SK-N-SH treated with all-trans-retinoic acid at 6 μM for 48 hours (cell line): ENCODE data around the gene MAPK8IP3.

ENCODE experiments used
- ATAC-seq: fragments of 200-7000 bp; cut with Tn5 transposase; 3 replicates; pipeline ENCODE4 v1.9.1; 2020; ENCODE audit warnings: mild to moderate bottlenecking, moderate library complexity
- ARNTL ChIP-seq: fragments of 450-650 bp; formaldehyde crosslinking; IDR thresholded peaks from 2 replicates; pipeline ENCODE4 v1.5.0; 2020; ENCODE audit warnings: low read depth, mild to moderate bottlenecking, moderate library complexity, borderline replicate concordance
- BACH2 ChIP-seq: fragments of 250-450 bp; sonication (Bioruptor Pico); IDR thresholded peaks from 2 replicates; pipeline ENCODE4 v1.9.0; 2021; ENCODE audit warnings: mild to moderate bottlenecking, borderline replicate concordance
- CSDC2 ChIP-seq: fragments of 250-450 bp; sonication (Bioruptor Pico); IDR thresholded peaks from 2 replicates; pipeline ENCODE4 v1.5.0; 2020; ENCODE audit warnings: mild to moderate bottlenecking, moderate library complexity
- ESRRG ChIP-seq: fragments of 250-450 bp; sonication (Bioruptor Pico); IDR thresholded peaks from 2 replicates; pipeline ENCODE4 v1.6.1; 2021; ENCODE audit warnings: mild to moderate bottlenecking
- GLIS3 ChIP-seq: fragments of 250-450 bp; sonication (Bioruptor Pico); IDR thresholded peaks from 2 replicates; pipeline ENCODE4 v1.5.0; 2020; ENCODE audit warnings: mild to moderate bottlenecking, moderate library complexity
- ISL1 ChIP-seq: fragments of 250-450 bp; sonication (Bioruptor Pico); IDR thresholded peaks from 2 replicates; pipeline ENCODE4 v2.1.2; 2022; ENCODE audit warnings: mild to moderate bottlenecking, moderate library complexity
- OSR1 ChIP-seq: fragments of 250-450 bp; sonication (Bioruptor Pico); IDR thresholded peaks from 2 replicates; pipeline ENCODE4 v1.8.0; 2022; ENCODE audit warnings: moderate library complexity, mild to moderate bottlenecking, inconsistent platforms
- PPARA ChIP-seq: fragments of 250-450 bp; sonication (Bioruptor Pico); IDR thresholded peaks from 2 replicates; pipeline ENCODE4 v1.5.0; 2020; ENCODE audit warnings: mild to moderate bottlenecking, borderline replicate concordance
- RARB ChIP-seq: fragments of 250-450 bp; sonication (Bioruptor Pico); IDR thresholded peaks from 2 replicates; pipeline ENCODE4 v1.8.0; 2021; ENCODE audit warnings: mild to moderate bottlenecking, moderate library complexity
- SNAI2 ChIP-seq: fragments of 250-450 bp; sonication (Bioruptor Pico); IDR thresholded peaks from 2 replicates; pipeline ENCODE4 v1.5.0; 2020; ENCODE audit warnings: mild to moderate bottlenecking, moderate library complexity
- TCF4 ChIP-seq: fragments of 250-450 bp; sonication (Bioruptor Pico); IDR thresholded peaks from 2 replicates; pipeline ENCODE4 v1.8.0; 2021; ENCODE audit warnings: mild to moderate bottlenecking, moderate library complexity, borderline replicate concordance
- TOX ChIP-seq: fragments of 250-450 bp; sonication (Bioruptor Pico); IDR thresholded peaks from 2 replicates; pipeline ENCODE4 v1.8.0; 2021; ENCODE audit warnings: mild to moderate bottlenecking, moderate library complexity, borderline replicate concordance
- ZC3H10 ChIP-seq: fragments of 250-450 bp; sonication (Bioruptor Pico); IDR thresholded peaks from 2 replicates; pipeline ENCODE4 v1.5.1; 2021; ENCODE audit warnings: mild to moderate bottlenecking, moderate library complexity
- ZFP3 ChIP-seq: fragments of 250-450 bp; sonication (Bioruptor Pico); IDR thresholded peaks from 2 replicates; pipeline ENCODE4 v1.5.0; 2020; ENCODE audit warnings: mild to moderate bottlenecking, moderate library complexity
- ZFP30 ChIP-seq: fragments of 450-650 bp; formaldehyde crosslinking; IDR thresholded peaks from 2 replicates; pipeline ENCODE4 v1.5.0; 2022; ENCODE audit warnings: mild to moderate bottlenecking, moderate library complexity
- ZNF565 ChIP-seq: fragments of 450-650 bp; formaldehyde crosslinking; conservative IDR thresholded peaks from 2 replicates; pipeline ENCODE4 v1.5.0; 2020; ENCODE audit warnings: low read depth, mild to moderate bottlenecking, moderate library complexity
- ZNF70 ChIP-seq: fragments of 450-650 bp; formaldehyde crosslinking; IDR thresholded peaks from 2 replicates; pipeline ENCODE4 v1.5.0; 2020; ENCODE audit warnings: mild to moderate bottlenecking, moderate library complexity
- ZNF8 ChIP-seq: fragments of 450-650 bp; formaldehyde crosslinking; IDR thresholded peaks from 2 replicates; pipeline ENCODE4 v1.5.0; 2020; ENCODE audit warnings: mild to moderate bottlenecking, moderate library complexity
- TF ChIP-seq, protein P1 (sequence below): fragments of 250-450 bp; sonication (Bioruptor Pico); IDR thresholded peaks from 2 replicates; pipeline ENCODE4 v1.5.1; 2021; ENCODE audit warnings: mild to moderate bottlenecking, moderate library complexity
- TF ChIP-seq, protein P2 (sequence below): fragments of 250-450 bp; sonication (Bioruptor Pico); IDR thresholded peaks from 2 replicates; pipeline ENCODE4 v1.8.0; 2020; ENCODE audit warnings: mild to moderate bottlenecking, moderate library complexity, borderline replicate concordance
- TF ChIP-seq, protein P3 (sequence below): fragments of 250-450 bp; sonication (Bioruptor Pico); IDR thresholded peaks from 2 replicates; pipeline ENCODE4 v1.8.0; 2021; ENCODE audit warnings: low read depth, mild to moderate bottlenecking, moderate library complexity, borderline replicate concordance

The MAPK8IP3 gene

DNA sequence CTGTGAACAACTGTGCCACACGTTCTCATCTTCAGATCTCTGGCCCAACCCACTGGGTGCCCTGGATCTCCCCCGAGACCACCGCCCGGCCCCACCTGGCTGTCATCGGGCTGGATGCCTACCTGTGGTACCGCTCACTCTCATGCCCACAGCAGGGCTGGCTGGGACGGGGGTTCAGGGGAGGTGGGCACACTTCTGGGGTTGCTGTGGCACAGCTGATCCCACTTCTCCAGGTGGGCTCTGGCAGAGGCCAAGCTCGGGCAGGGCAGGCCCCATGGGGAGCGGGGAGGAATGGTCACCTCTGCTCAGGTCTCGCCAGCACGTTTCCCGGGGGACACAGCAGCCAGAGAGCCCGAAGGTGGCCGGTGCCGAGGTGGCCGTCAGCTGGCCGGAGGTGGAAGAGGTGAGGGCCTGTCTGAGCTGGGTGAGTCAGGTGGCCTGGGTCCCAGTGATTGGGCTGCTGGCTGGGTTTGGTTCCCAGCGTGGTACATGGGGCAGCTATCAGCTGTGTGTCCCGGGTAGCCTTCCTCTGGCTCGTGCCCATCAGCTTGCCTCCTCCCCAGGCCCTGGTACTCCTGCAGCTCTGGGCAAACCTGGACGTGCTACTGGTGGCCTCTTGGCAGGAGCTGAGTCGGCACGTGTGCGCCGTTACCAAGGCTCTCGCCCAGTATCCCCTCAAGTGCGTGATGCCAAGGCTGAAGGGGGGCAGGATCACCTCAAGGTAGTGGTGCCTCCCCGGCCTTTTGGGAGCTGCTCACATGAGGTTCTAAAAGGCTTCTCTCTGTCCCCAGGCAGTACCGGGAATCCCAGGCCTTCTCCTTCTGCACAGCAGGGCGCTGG, 69.2 kb downstream of the MAPK8IP3 start:
- TF ChIP-seq ISL1 (CRISPR knock-in tag) (no peak), ZFP30 (CRISPR knock-in tag) (no peak), TCF4 (CRISPR knock-in tag) (no peak), ZFP3 (CRISPR knock-in tag) (no peak), CSDC2 (CRISPR knock-in tag) (no peak), OSR1 (CRISPR knock-in tag) (no peak), ESRRG (CRISPR knock-in tag) (no peak), RARB (CRISPR knock-in tag) (no peak), ZC3H10 (CRISPR knock-in tag) (no peak), SNAI2 (no peak), TOX (no peak), PPARA (no peak), ZNF70 (no peak)
- TF ChIP-seq, protein P1, sequence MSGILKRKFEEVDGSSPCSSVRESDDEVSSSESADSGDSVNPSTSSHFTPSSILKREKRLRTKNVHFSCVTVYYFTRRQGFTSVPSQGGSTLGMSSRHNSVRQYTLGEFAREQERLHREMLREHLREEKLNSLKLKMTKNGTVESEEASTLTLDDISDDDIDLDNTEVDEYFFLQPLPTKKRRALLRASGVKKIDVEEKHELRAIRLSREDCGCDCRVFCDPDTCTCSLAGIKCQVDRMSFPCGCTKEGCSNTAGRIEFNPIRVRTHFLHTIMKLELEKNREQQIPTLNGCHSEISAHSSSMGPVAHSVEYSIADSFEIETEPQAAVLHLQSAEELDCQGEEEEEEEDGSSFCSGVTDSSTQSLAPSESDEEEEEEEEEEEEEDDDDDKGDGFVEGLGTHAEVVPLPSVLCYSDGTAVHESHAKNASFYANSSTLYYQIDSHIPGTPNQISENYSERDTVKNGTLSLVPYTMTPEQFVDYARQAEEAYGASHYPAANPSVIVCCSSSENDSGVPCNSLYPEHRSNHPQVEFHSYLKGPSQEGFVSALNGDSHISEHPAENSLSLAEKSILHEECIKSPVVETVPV (CRISPR knock-in tag): no peak
- ATAC-seq: no peak

DNA sequence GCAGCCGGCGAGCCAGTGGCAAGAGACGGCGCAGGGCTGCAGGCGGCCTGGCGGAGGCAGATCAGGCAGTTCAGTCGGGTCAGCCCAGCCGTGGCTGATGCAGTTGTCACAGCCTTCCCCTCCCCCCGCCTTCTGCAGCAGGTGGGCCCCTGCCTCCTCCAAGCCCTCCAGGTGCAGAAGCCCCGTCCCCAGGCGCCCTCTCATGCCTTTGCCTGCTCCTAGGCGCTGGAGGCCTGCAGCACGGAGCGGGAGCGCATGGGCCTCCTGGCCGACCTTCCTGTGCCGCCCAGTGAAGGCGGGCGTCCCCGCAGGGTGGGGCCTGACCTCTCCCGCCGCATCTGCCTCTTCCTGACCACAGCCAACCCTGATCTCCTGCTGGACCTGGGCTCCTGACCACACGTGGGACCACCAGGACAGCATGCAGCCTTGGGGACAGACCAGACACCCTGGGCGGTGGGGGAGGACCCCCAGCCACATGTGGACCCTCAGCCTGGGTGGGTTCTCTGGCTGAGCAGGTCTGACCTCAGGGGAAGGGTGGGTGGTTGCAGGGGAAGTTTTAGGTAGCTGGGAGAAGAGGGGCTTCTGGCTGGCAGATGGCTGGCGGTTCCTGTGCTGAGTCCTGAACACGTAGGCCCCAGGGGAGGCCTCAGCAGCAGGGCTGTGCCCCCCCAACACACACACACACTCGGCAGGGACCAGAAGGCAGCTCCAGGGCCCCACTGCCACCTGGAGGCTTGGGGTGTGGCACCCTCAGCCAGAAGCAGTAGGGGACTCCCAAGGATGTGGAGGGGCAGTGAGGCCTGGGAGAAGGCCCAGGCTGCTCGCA, 70.1 kb downstream of the MAPK8IP3 start:
- ATAC-seq: no peak
- TF ChIP-seq GLIS3 (CRISPR knock-in tag) (no peak), BACH2 (CRISPR knock-in tag) (no peak), PPARA (no peak), TOX (no peak), OSR1 (CRISPR knock-in tag) (no peak), ZNF70 (no peak), ZNF565 (CRISPR knock-in tag) (no peak), ARNTL (CRISPR knock-in tag) (no peak)

DNA sequence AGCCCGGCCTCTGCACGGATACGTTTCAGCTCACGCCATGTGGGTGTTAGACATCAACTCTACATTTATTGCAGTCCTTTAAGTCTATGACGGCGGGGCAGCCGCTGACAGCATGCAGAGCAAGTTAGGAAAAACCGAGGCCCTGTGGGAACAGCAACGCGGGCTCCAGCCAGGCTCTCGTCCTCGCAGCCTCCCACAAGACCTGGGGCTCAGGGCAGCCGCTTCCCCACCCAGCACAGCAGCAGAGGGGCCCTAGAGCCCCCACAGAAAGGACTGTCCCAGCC, 70.6 kb downstream of the MAPK8IP3 start:
- TF ChIP-seq SNAI2 (no peak), TOX (no peak), GLIS3 (CRISPR knock-in tag) (no peak), ZNF565 (CRISPR knock-in tag) (no peak), CSDC2 (CRISPR knock-in tag) (no peak), ZFP3 (CRISPR knock-in tag) (no peak)
- TF ChIP-seq, protein P2, sequence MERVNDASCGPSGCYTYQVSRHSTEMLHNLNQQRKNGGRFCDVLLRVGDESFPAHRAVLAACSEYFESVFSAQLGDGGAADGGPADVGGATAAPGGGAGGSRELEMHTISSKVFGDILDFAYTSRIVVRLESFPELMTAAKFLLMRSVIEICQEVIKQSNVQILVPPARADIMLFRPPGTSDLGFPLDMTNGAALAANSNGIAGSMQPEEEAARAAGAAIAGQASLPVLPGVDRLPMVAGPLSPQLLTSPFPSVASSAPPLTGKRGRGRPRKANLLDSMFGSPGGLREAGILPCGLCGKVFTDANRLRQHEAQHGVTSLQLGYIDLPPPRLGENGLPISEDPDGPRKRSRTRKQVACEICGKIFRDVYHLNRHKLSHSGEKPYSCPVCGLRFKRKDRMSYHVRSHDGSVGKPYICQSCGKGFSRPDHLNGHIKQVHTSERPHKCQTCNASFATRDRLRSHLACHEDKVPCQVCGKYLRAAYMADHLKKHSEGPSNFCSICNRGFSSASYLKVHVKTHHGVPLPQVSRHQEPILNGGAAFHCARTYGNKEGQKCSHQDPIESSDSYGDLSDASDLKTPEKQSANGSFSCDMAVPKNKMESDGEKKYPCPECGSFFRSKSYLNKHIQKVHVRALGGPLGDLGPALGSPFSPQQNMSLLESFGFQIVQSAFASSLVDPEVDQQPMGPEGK: no peak
- ATAC-seq: no peak

DNA sequence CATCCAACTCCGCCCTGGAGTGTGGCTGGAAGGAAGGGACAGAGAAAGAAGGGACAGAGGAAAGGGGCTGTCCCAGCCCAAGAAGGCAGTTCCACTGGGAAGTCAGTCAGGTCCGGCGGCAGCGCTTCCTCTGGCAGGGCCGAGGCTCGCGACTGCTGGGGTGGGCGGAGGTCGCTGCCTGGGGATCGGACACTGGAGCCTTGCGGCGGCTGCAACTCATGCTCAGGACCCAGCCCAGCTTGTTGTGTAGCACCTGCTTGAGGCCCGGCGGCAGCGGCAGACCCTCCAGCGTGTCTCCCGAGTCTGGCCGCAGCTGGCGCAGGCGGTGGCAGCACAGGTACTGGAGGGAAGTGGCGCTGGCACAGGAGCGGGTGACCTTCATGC, 71.0 kb downstream of the MAPK8IP3 start:
- no peak for TF ChIP-seq CSDC2 (CRISPR knock-in tag)
- no peak for TF ChIP-seq OSR1 (CRISPR knock-in tag)
- TF ChIP-seq, protein P1 (CRISPR knock-in tag): no peak
- TF ChIP-seq ARNTL (CRISPR knock-in tag): no peak
- ATAC-seq: no peak

DNA sequence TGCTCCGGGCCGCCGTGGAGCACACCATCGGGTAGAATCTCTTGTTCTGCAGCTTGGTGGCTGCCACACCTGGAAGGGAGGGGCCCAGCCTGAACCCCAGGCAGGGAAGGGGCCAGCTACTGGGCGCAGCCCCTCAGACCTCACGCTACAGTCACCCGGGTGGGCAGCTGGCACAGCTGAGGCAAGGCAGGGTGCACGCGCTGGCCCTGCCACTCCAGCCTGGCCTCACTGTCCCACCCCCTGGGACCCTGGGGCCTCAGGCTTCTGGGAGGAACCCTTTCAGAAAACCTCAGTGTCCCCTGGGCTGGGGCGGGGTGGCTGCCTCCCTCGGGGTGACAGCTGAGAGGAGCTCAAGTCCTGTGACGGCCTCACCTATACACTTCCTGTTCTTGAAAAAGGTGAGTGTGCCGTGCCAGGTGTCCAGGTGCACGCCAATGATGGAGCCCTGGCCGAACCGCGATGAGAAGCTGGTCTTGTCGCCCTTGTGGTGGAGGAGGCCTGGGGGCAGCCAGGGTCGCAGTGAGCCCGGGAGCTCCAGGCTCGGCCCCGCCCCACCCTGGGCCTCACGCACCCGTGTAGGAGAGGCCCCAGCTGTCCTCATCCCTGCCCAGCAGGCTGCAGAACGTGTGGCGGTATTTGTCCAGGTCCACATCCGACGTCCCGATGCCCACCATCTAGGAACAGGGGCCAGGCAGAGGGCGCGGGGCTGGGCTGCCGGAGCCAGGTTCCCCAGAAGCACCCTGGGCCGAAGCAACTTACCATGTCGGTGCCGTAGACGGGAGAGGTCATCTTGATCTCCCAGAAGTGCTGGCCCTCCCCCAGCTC, 71.6 kb downstream of the MAPK8IP3 start:
- ATAC-seq: no peak
- TF ChIP-seq ZNF8 (CRISPR knock-in tag) (no peak), TOX (no peak), CSDC2 (CRISPR knock-in tag) (no peak), GLIS3 (CRISPR knock-in tag) (no peak), TCF4 (CRISPR knock-in tag) (no peak), ZFP30 (CRISPR knock-in tag) (no peak), OSR1 (CRISPR knock-in tag) (no peak), ESRRG (CRISPR knock-in tag) (no peak), ISL1 (CRISPR knock-in tag) (no peak), ARNTL (CRISPR knock-in tag) (no peak), ZC3H10 (CRISPR knock-in tag) (no peak), BACH2 (CRISPR knock-in tag) (no peak)
- TF ChIP-seq, protein P1 (CRISPR knock-in tag): no peak
- TF ChIP-seq, protein P3, sequence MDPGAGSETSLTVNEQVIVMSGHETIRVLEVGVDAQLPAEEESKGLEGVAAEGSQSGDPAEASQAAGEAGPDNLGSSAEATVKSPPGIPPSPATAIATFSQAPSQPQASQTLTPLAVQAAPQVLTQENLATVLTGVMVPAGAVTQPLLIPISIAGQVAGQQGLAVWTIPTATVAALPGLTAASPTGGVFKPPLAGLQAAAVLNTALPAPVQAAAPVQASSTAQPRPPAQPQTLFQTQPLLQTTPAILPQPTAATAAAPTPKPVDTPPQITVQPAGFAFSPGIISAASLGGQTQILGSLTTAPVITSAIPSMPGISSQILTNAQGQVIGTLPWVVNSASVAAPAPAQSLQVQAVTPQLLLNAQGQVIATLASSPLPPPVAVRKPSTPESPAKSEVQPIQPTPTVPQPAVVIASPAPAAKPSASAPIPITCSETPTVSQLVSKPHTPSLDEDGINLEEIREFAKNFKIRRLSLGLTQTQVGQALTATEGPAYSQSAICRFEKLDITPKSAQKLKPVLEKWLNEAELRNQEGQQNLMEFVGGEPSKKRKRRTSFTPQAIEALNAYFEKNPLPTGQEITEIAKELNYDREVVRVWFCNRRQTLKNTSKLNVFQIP: no peak
